AG04450 (cell line): ENCODE results near the gene ARHGEF10L. TPM values are rescaled to one million over a fixed set of nuclear protein-coding genes. Genes with fewer than 3 reads are reported as not detected.

Source experiments
- CTCF ChIA-PET: fragments of 300-600, 350-600 bp; formaldehyde crosslinking; extraction: SDS; loops from one replicate; lab custom pipeline; 2022; ENCODE audit warnings: antibody characterized with exemption, inconsistent platforms; lab: Charles Lee
- POLR2A ChIA-PET: fragments of 350-600 bp; formaldehyde crosslinking; extraction: SDS; loops from one replicate; lab custom pipeline; 2021; ENCODE audit warnings: antibody characterized with exemption, inconsistent platforms; lab: Yijun Ruan, JAX
- DNase-seq: peaks from one replicate; pipeline ENCODE4 v3.0.0-alpha.2; 2011; ENCODE audit warnings: low read depth, low spot score
- H3K27ac ChIP-seq: one replicate; pipeline ENCODE4 v1.5.1; 2012; ENCODE audit warnings: low read depth, low read length, control low read depth
- H3K27me3 ChIP-seq: one replicate; pipeline ENCODE4 v1.6.0; 2012; ENCODE audit warnings: low read length; ENCODE audit not compliant: control insufficient read depth, insufficient read depth
- H3K4me3 ChIP-seq: 2 replicates; pipeline ENCODE4 v1.5.1; 2011; ENCODE audit warnings: mild to moderate bottlenecking, low read depth, low read length, control low read depth
- H3K9me3 ChIP-seq: 2 replicates; pipeline ENCODE4 v1.5.1; 2012; ENCODE audit warnings: low read length; ENCODE audit not compliant: control insufficient read depth, insufficient read depth
- CTCF ChIP-seq: IDR thresholded peaks from 2 replicates; pipeline ENCODE4 v1.5.1; 2011; ENCODE audit warnings: low read depth, low read length, control low read depth, inconsistent platforms
- polyA plus RNA-seq: library from polyadenylated mRNA; depleted of rRNA; stranded (reverse); fragments of >200 nt; gene quantifications from 2 replicates; pipeline ENCODE4 v1.2.3, GENCODE V29; 2011

Gene ARHGEF10L
- polyA plus RNA-seq, 1 experiment: 5.7 TPM

- CTCF ChIA-PET: interaction anchor here (0.6 to 4.5 kb wide), 8 partner anchors 10 to 322 kb away, joined by 3 to 23 read pairs (median 6); no protein-coding TSS in a partner anchor
- H3K27ac ChIP-seq: no peak overlapping the region
- no peak for TF ChIP-seq CTCF
- no peak overlapping the region for H3K4me3 ChIP-seq
- no peaks in the 10 kb centered on the region for H3K27me3 ChIP-seq
- H3K9me3 ChIP-seq: no peaks in the 10 kb centered on the region
- POLR2A ChIA-PET: no interaction called here
- no peak for DNase-seq
These were observed 57.4 kb downstream of the ARHGEF10L start for GRCh38 chr1:17596651-17597509.

GRCh38 chr1:17597651-17598050 lies 58.2 kb downstream of the ARHGEF10L start:
- POLR2A ChIA-PET: no interaction called here
- CTCF ChIA-PET: interaction anchor here (0.6 to 4.5 kb wide), 3 partner anchors 9 to 95 kb away, joined by 5 to 23 read pairs (median 17); no protein-coding TSS in a partner anchor
- no peak for TF ChIP-seq CTCF
- Histone ChIP-seq H3K9me3 (no peaks in the 10 kb centered on the region), H3K4me3 (no peak overlapping the region), H3K27ac (no peak overlapping the region), H3K27me3 (no peaks in the 10 kb centered on the region)
- DNase-seq: no peak

- CTCF ChIA-PET: interaction anchor here (2.5 to 4.5 kb wide), 2 partner anchors 9 to 96 kb away, joined by 17 to 23 read pairs; no protein-coding TSS in a partner anchor
These were observed 58.8 kb downstream of the ARHGEF10L start for GRCh38 chr1:17598251-17598650.

GRCh38 chr1:17599291-17599953 lies 59.9 kb downstream of the ARHGEF10L start:
- H3K4me3 ChIP-seq: no peak overlapping the region
- no peak for TF ChIP-seq CTCF
- no peak overlapping the region for H3K27ac ChIP-seq
- no peaks in the 10 kb centered on the region for H3K9me3 ChIP-seq
- ChIA-PET CTCF (interaction anchor here (0.6 to 4.5 kb wide), 4 partner anchors 8 to 723 kb away, joined by 3 to 23 read pairs (median 10); no protein-coding TSS in a partner anchor), POLR2A (no interaction called here)
- no peak for DNase-seq
- H3K27me3 ChIP-seq: no peaks in the 10 kb centered on the region

More at GRCh38 chr1:17598251-17598650, 58.8 kb downstream of the ARHGEF10L start:
- H3K27ac ChIP-seq: no peak overlapping the region
- no peak for DNase-seq
- no peak for TF ChIP-seq CTCF
- H3K4me3 ChIP-seq: no peak overlapping the region
- H3K27me3 ChIP-seq: no peaks in the 10 kb centered on the region
- POLR2A ChIA-PET: interaction anchor here (0.7 kb wide), 1 partner anchor 18 kb away, joined by 5 read pairs; no protein-coding TSS in a partner anchor
- H3K9me3 ChIP-seq: no peaks in the 10 kb centered on the region

GRCh38 chr1:17599954-17600300 lies 60.4 kb downstream of the ARHGEF10L start:
- H3K27ac ChIP-seq: no peak overlapping the region
- ChIA-PET POLR2A (no interaction called here), CTCF (interaction anchor here (2.5 to 4.5 kb wide), 2 partner anchors 7 to 97 kb away, joined by 17 to 23 read pairs; no protein-coding TSS in a partner anchor)
- H3K27me3 ChIP-seq: no peaks in the 10 kb centered on the region
- no peak for TF ChIP-seq CTCF
- DNase-seq: no peak
- no peak overlapping the region for H3K4me3 ChIP-seq
- H3K9me3 ChIP-seq: no peaks in the 10 kb centered on the region
